Endothelial cell of umbilical vein (primary cell): ENCODE data around the gene SCN3B. TPM values are rescaled to one million over a fixed set of nuclear protein-coding genes. Genes with fewer than 3 reads are reported as not detected.

ENCODE experiments used
- BruUV-seq: library from RNA; stranded (reverse); fragments of 400-500 nt; replicated peaks from 2 replicates; lab custom pipeline; 2021; lab: Mats Ljungman, UMichigan
- CTCF ChIA-PET: fragments of 300-600, 350-600 bp; sonication (Branson Sonifier 250); formaldehyde crosslinking; loops from one replicate; lab custom pipeline; 2021; ENCODE audit warnings: antibody characterized with exemption, inconsistent platforms; lab: Charles Lee
- POLR2A ChIA-PET: fragments of 300-600, 350-600 bp; sonication (Branson Sonifier 250); formaldehyde crosslinking; loops from one replicate; lab custom pipeline; 2021; ENCODE audit warnings: antibody characterized with exemption, inconsistent platforms; lab: Charles Lee
- DNase-seq: peaks from one replicate; pipeline ENCODE4 v3.0.0-alpha.2; 2011; ENCODE audit warnings: low read depth, low spot score
- FAIRE-seq: peaks from 2 replicates; lab custom pipeline; 2011; peaks lifted over from hg19 to GRCh38; lab: Jason Lieb, UNC
- H2AFZ ChIP-seq: 2 replicates; pipeline ENCODE4 v1.6.0; 2012; ENCODE audit warnings: low read depth, low read length, control low read depth, inconsistent platforms
- H3K27ac ChIP-seq: 2 replicates; pipeline ENCODE4 v1.5.1; 2011; ENCODE audit warnings: low read depth, mild to moderate bottlenecking, control low read depth, low read length, moderate library complexity; ENCODE audit not compliant: insufficient read depth
- H3K27me3 ChIP-seq, 2 experiments: 2 replicates each; pipeline versions ENCODE4 v1.6.0 to v1.6.1; 2011; ENCODE audit warnings: low read length in 2 of 2, mixed read lengths in 1 of 2; ENCODE audit not compliant: control insufficient read depth in 2 of 2, insufficient read depth in 2 of 2
- H3K36me3 ChIP-seq, 2 experiments: 2 replicates in 1 of 2; 3 replicates in 1 of 2; pipeline ENCODE4 v1.5.1; 2011; ENCODE audit warnings: low read length in 2 of 2, mild to moderate bottlenecking in 1 of 2, moderate library complexity in 1 of 2; ENCODE audit not compliant: control insufficient read depth in 2 of 2, insufficient read depth in 2 of 2; ENCODE audit errors: extremely low read depth in 1 of 2
- H3K4me1 ChIP-seq: 3 replicates; pipeline ENCODE4 v1.5.1; 2011; ENCODE audit warnings: mild to moderate bottlenecking, low read length; ENCODE audit not compliant: control insufficient read depth, insufficient read depth; ENCODE audit errors: extremely low read depth
- H3K4me2 ChIP-seq: 2 replicates; pipeline ENCODE4 v1.6.1; 2011; ENCODE audit warnings: low read length, control low read depth, mixed read lengths; ENCODE audit not compliant: insufficient read depth
- H3K4me3 ChIP-seq, 3 experiments: fragments of 200-600 bp in 1 of 3; sonication (generic), shearing (Covaris generic) in 1 of 3; replicated peaks in 1 of 3; 2 replicates each; pipeline ENCODE4 v1.5.1; 2011 to 2016; ENCODE audit warnings: control low read depth in 3 of 3, low read length in 3 of 3, mild to moderate bottlenecking in 2 of 3, inconsistent platforms in 1 of 3, low read depth in 1 of 3, moderate library complexity in 1 of 3; ENCODE audit not compliant: insufficient read depth in 1 of 3
- H3K79me2 ChIP-seq: 2 replicates; pipeline ENCODE4 v1.6.0; 2012; ENCODE audit warnings: low read length, inconsistent platforms; ENCODE audit not compliant: control insufficient read depth, insufficient read depth
- H3K9ac ChIP-seq: replicated peaks from 2 replicates; pipeline ENCODE3; 2011; ENCODE audit warnings: low read length, control low read depth; ENCODE audit not compliant: insufficient read depth; ENCODE audit errors: extremely low read depth
- H3K9me1 ChIP-seq: replicated peaks from 3 replicates; pipeline ENCODE4 v1.6.0; 2011; ENCODE audit warnings: mild to moderate bottlenecking, low read length; ENCODE audit not compliant: control insufficient read depth, insufficient read depth; ENCODE audit errors: extremely low read depth
- H3K9me3 ChIP-seq: replicated peaks from 2 replicates; pipeline ENCODE4 v1.5.1; 2012; ENCODE audit warnings: low read length, inconsistent platforms; ENCODE audit not compliant: control insufficient read depth, insufficient read depth
- H4K20me1 ChIP-seq: replicated peaks from 2 replicates; pipeline ENCODE3; 2011; ENCODE audit warnings: mild to moderate bottlenecking, low read length; ENCODE audit not compliant: control insufficient read depth, insufficient read depth; ENCODE audit errors: extremely low read depth
- EZH2 ChIP-seq: IDR thresholded peaks from 2 replicates; pipeline ENCODE4 v1.6.1; 2012; ENCODE audit warnings: borderline replicate concordance, low read depth, mild to moderate bottlenecking, moderate library complexity, low read length, inconsistent platforms; ENCODE audit not compliant: severe bottlenecking
- FOS ChIP-seq: IDR thresholded peaks from 2 replicates; pipeline ENCODE4 v1.6.1; 2011; ENCODE audit warnings: mild to moderate bottlenecking, low read length, moderate library complexity, borderline replicate concordance; ENCODE audit not compliant: insufficient read depth
- GATA2 ChIP-seq: IDR thresholded peaks from 2 replicates; pipeline ENCODE4 v1.7.0; 2011; ENCODE audit warnings: low read depth, mild to moderate bottlenecking, moderate library complexity, mixed read lengths, low read length; ENCODE audit not compliant: insufficient read length, insufficient read depth
- JUN ChIP-seq: IDR thresholded peaks from 2 replicates; pipeline ENCODE4 v1.6.1; 2011; ENCODE audit warnings: borderline replicate concordance, low read depth; ENCODE audit not compliant: insufficient read length, insufficient read depth
- MYC ChIP-seq: IDR thresholded peaks from one replicate; pipeline ENCODE4 v1.6.1; 2011; ENCODE audit warnings: mild to moderate bottlenecking, low read depth, low read length
- POLR2AphosphoS5 ChIP-seq: IDR thresholded peaks from 2 replicates; pipeline ENCODE4 v1.6.1; 2012; ENCODE audit warnings: low read depth, mild to moderate bottlenecking, control low read depth, low read length, moderate library complexity; ENCODE audit not compliant: insufficient read depth
- dilution Hi-C: fragments of 300-500 bp; cut with MboI; formaldehyde crosslinking; loops from one replicate; pipeline ENCODE4 v1.15.0; 2019; ENCODE audit warnings: low sequenced_read_pairs; ENCODE audit not compliant: extremely low pct_ligation_motif_present
- intact Hi-C: fragments of 100-400 bp; cut with micrococcal nuclease; formaldehyde crosslinking; loops from one replicate; pipeline ENCODE4 v1.10.0; 2022
- polyA plus RNA-seq, 4 experiments: library from polyadenylated mRNA; depleted of rRNA in 3 of 4; stranded (reverse) in 3 of 4; unstranded in 1 of 4; fragments of >200 nt; gene quantifications; 2 replicates each; pipeline versions ENCODE4 v1.2.1 to v1.2.3, GENCODE V29; 2011 to 2012; ENCODE audit warnings: missing spikeins in 1 of 4
- total RNA-seq: library from RNA; stranded (reverse); gene quantifications from 2 replicates; pipeline ENCODE4 v1.2.3, GENCODE V29; 2021
- TF ChIP-seq, protein P1 (sequence below): IDR thresholded peaks from 2 replicates; pipeline ENCODE4 v1.6.1; 2011; ENCODE audit not compliant: insufficient read depth, insufficient read length
- TF ChIP-seq, protein P2 (sequence below), 2 donors: IDR thresholded peaks; 1 replicate in 1 of 2; 2 replicates in 1 of 2; pipeline ENCODE4 v1.5.1; 2011; ENCODE audit warnings: low read length in 2 of 2, mild to moderate bottlenecking in 2 of 2, moderate library complexity in 2 of 2, control low read depth in 1 of 2, inconsistent platforms in 1 of 2, low read depth in 1 of 2; ENCODE audit not compliant: insufficient read depth in 1 of 2; ENCODE audit errors: extremely low read depth in 1 of 2

Gene SCN3B
- total and polyA plus RNA-seq, 2 donors (not counting 3 experiments of a cell fraction or from before 2014, with no cell fraction given) = 0.72 to 1.4 TPM

DNA sequence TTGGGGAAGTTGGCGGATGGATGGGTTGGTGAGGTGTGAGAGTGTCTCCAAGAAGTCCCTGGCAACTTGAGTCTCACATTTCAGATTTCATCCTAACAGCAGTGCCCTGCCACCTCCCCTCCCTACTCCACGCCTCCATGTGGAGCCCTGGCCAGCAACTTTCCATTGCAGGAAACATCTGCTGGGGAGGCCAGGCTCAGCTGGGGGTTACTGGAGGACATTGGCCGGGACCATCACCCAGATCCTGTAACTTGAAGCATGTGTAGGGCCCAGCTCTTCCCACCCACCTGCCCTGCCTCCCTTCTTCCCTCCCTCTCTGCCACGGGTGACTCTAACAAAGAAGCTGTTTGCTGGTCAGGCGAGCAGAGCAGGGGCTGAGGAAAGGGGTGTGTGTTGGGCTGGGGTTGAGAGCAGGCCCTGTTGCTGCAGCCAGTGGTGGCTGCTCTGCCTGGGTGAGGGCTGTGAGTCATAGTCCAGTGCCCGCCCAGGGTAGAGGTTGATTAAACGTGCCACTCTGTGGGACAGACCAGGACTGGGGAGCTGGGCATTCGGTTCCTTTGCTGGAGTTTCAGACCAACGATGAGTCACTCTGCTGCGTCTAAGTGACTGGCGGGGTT, 64.0 kb downstream of the SCN3B start:
- POLR2A ChIA-PET = interaction anchor here (0.5 to 0.6 kb wide), 3 partner anchors 12 to 528 kb away, joined by 3 read pairs; partner anchors contain the start of gene HSPA8
- Histone ChIP-seq H4K20me1 (no peaks in the 10 kb centered on the region), H3K79me2 (no peaks in the 10 kb centered on the region), H3K36me3 (peaks cover 0 to 2% of the 10 kb centered on the region in 2 experiments), H3K27ac (no peak overlapping the region), H3K9ac (no peak overlapping the region), H3K4me3 (no peak overlapping the region), H3K9me1 (no peaks in the 10 kb centered on the region), H3K4me2 (no peak overlapping the region), H3K27me3 (no peaks in the 10 kb centered on the region), H3K4me1 (peaks cover 18% of the 10 kb centered on the region), H3K9me3 (no peaks in the 10 kb centered on the region), H2AFZ (no peak overlapping the region)
- dilution Hi-C loops = no loop called here
- CTCF ChIA-PET = interaction anchor here (0.9 to 3.7 kb wide), 11 partner anchors 9 to 121 kb away, joined by 3 to 46 read pairs (median 3); no protein-coding TSS in a partner anchor
- FAIRE-seq (peak; percentile 88), DNase-seq (peak; percentile 95)
- intact Hi-C loops = loop anchor here (1.0 to 2.0 kb wide), 3 partner anchors 10 to 64 kb away; partner anchors contain the start of gene SCN3B
- TF ChIP-seq GATA2 = no peak
- no peak for TF ChIP-seq POLR2AphosphoS5
- TF ChIP-seq, protein P1, sequence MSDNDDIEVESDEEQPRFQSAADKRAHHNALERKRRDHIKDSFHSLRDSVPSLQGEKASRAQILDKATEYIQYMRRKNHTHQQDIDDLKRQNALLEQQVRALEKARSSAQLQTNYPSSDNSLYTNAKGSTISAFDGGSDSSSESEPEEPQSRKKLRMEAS = no peak
- TF ChIP-seq MYC = no peak
- TF ChIP-seq JUN = peak; percentile 62
- peak; percentile 55 for TF ChIP-seq FOS
- TF ChIP-seq, protein P2, sequence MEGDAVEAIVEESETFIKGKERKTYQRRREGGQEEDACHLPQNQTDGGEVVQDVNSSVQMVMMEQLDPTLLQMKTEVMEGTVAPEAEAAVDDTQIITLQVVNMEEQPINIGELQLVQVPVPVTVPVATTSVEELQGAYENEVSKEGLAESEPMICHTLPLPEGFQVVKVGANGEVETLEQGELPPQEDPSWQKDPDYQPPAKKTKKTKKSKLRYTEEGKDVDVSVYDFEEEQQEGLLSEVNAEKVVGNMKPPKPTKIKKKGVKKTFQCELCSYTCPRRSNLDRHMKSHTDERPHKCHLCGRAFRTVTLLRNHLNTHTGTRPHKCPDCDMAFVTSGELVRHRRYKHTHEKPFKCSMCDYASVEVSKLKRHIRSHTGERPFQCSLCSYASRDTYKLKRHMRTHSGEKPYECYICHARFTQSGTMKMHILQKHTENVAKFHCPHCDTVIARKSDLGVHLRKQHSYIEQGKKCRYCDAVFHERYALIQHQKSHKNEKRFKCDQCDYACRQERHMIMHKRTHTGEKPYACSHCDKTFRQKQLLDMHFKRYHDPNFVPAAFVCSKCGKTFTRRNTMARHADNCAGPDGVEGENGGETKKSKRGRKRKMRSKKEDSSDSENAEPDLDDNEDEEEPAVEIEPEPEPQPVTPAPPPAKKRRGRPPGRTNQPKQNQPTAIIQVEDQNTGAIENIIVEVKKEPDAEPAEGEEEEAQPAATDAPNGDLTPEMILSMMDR (IDR thresholded peaks at IDR 0.05; ENCODE audit: extremely low read depth in 1 of 2, insufficient read depth in 1 of 2, low read depth in 1 of 2, low read length in 2 of 2) = no peak
- no peak for TF ChIP-seq EZH2
- BruUV-seq = no TSS peak
